AG08396 (cell line): ENCODE results near the gene CPSF3.

ENCODE experiments used
- DNase-seq: peaks from one replicate; pipeline ENCODE4 v3.0.0; 2012; ENCODE audit warnings: low spot score, mixed read lengths

Gene CPSF3

GRCh38 chr2:9518163-9518562 is 94.7 kb downstream of the CPSF3 start:
- DNase-seq: no peak

GRCh38 chr2:9518780-9519179 is 95.3 kb downstream of the CPSF3 start:
- no peak for DNase-seq

- no peak for DNase-seq
Observed at GRCh38 chr2:9519250-9519649, 95.8 kb downstream of the CPSF3 start.
